ENCODE measurements around the gene ANKUB1. TPM values are rescaled to one million over a fixed set of nuclear protein-coding genes. Genes with fewer than 3 reads are reported as not detected.

ANKUB1 gene
- polyA plus RNA-seq, 2 donors: not detected

DNA sequence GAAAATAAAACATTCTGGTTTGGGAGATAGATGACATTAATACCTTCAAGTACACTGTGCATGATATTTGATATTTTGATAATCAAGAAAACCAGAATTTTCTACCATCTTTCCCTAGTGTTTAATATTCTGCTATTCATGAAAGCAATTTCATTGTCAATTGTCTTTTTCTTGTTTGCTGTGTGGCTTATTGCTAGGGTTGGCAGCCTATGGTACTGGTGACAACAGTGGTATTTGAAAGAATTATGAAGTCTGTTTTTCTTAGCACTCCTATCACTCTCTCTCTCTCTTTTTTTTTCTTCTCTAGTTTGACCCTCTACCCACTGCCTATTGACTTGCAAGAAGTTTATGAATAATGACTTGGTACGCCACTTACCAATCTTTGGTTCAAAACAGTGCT lies 36.0 kb upstream of the ANKUB1 start:
- Histone ChIP-seq H3K36me3 (ENCODE audit: control insufficient read depth in 2 of 2, insufficient read depth in 2 of 2, low read length in 1 of 2) (no peaks in the 10 kb centered on the region), H3K27ac (ENCODE audit: low read depth in 2 of 2, low read length in 1 of 2) (no peak overlapping the region), H3K4me1 (ENCODE audit: control insufficient read depth in 2 of 2, insufficient read depth in 2 of 2, low read length in 1 of 2) (no peaks in the 10 kb centered on the region), H3K9me3 (ENCODE audit: control insufficient read depth in 2 of 2, insufficient read depth in 1 of 2, low read depth in 1 of 2, low read length in 1 of 2) (peaks cover 0 to 6% of the 10 kb centered on the region in 2 donors), H3K27me3 (ENCODE audit: control insufficient read depth in 1 of 2, insufficient read depth in 2 of 2, low read length in 2 of 2) (no peaks in the 10 kb centered on the region), H3K4me3 (ENCODE audit: low read depth in 1 of 2, low read length in 2 of 2) (no peak overlapping the region)
- 80 to 97% methylated on average over 1 of the region's 1 CpG for WGBS, 2 donors

- no peaks in the 10 kb centered on the region for H3K4me1 ChIP-seq (ENCODE audit: control insufficient read depth in 2 of 2, insufficient read depth in 2 of 2, low read length in 1 of 2)
- WGBS, 2 donors: 83 to 97% methylated on average over 3 of the region's 3 CpGs
- H3K27me3 ChIP-seq (ENCODE audit: control insufficient read depth in 1 of 2, insufficient read depth in 2 of 2, low read length in 2 of 2): no peaks in the 10 kb centered on the region
- H3K36me3 ChIP-seq (ENCODE audit: control insufficient read depth in 2 of 2, insufficient read depth in 2 of 2, low read length in 1 of 2): no peaks in the 10 kb centered on the region
- peaks cover 0 to 6% of the 10 kb centered on the region in 2 donors for H3K9me3 ChIP-seq (ENCODE audit: control insufficient read depth in 2 of 2, insufficient read depth in 1 of 2, low read depth in 1 of 2, low read length in 1 of 2)
- no peak overlapping the region for H3K27ac ChIP-seq (ENCODE audit: low read depth in 2 of 2, low read length in 1 of 2)
- H3K4me3 ChIP-seq (ENCODE audit: low read depth in 1 of 2, low read length in 2 of 2): no peak overlapping the region
Measured at GRCh38 chr3:149826636-149827035, 34.3 kb upstream of the ANKUB1 start.

- Histone ChIP-seq H3K27me3 (ENCODE audit: control insufficient read depth in 1 of 2, insufficient read depth in 2 of 2, low read length in 2 of 2) (no peaks in the 10 kb centered on the region), H3K36me3 (ENCODE audit: control insufficient read depth in 2 of 2, insufficient read depth in 2 of 2, low read length in 1 of 2) (no peaks in the 10 kb centered on the region), H3K4me1 (ENCODE audit: control insufficient read depth in 2 of 2, insufficient read depth in 2 of 2, low read length in 1 of 2) (no peaks in the 10 kb centered on the region), H3K27ac (ENCODE audit: low read depth in 2 of 2, low read length in 1 of 2) (no peak overlapping the region), H3K4me3 (ENCODE audit: low read depth in 1 of 2, low read length in 2 of 2) (no peak overlapping the region), H3K9me3 (ENCODE audit: control insufficient read depth in 2 of 2, insufficient read depth in 1 of 2, low read depth in 1 of 2, low read length in 1 of 2) (no peaks in the 10 kb centered on the region)
- WGBS, 2 donors: 55 to 56% methylated on average over 4 of the region's 4 CpGs
Measured at GRCh38 chr3:149820183-149820582, 27.8 kb upstream of the ANKUB1 start.

- Histone ChIP-seq H3K27ac (ENCODE audit: low read depth in 2 of 2, low read length in 1 of 2) (no peak overlapping the region), H3K4me1 (ENCODE audit: control insufficient read depth in 2 of 2, insufficient read depth in 2 of 2, low read length in 1 of 2) (no peaks in the 10 kb centered on the region), H3K36me3 (ENCODE audit: control insufficient read depth in 2 of 2, insufficient read depth in 2 of 2, low read length in 1 of 2) (no peaks in the 10 kb centered on the region), H3K4me3 (ENCODE audit: low read depth in 1 of 2, low read length in 2 of 2) (no peak overlapping the region), H3K27me3 (ENCODE audit: control insufficient read depth in 1 of 2, insufficient read depth in 2 of 2, low read length in 2 of 2) (no peaks in the 10 kb centered on the region), H3K9me3 (ENCODE audit: control insufficient read depth in 2 of 2, insufficient read depth in 1 of 2, low read depth in 1 of 2, low read length in 1 of 2) (no peaks in the 10 kb centered on the region)
- WGBS, 2 donors: 74 to 82% methylated on average over 1 of the region's 1 CpG
Measured at GRCh38 chr3:149819432-149819831, 27.1 kb upstream of the ANKUB1 start.

DNA sequence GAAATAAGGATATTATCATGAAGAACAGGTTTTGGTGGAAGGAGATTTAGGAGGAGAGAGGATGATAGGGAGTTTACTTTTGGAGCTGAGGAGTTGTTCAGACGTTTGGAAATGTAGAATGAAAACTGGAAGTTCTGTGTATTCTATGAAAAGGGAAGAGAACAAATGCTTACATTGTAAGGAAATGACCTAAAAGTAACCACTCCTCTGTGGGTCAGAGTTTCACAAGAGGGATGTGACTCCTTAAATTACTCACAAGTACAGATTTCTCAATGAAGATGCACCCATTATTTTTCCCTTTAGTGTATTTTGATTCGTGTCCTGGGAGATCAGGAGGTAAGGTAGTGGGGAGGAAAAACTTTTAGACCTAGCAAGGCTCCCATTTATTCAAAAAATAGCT lies 24.6 kb upstream of the ANKUB1 start:
- H3K4me1 ChIP-seq (ENCODE audit: control insufficient read depth in 2 of 2, insufficient read depth in 2 of 2, low read length in 1 of 2): no peaks in the 10 kb centered on the region
- H3K27ac ChIP-seq (ENCODE audit: low read depth in 2 of 2, low read length in 1 of 2): no peak overlapping the region
- 42 to 49% methylated on average over 2 of the region's 2 CpGs for WGBS, 2 donors
- no peak overlapping the region for H3K4me3 ChIP-seq (ENCODE audit: low read depth in 1 of 2, low read length in 2 of 2)
- no peaks in the 10 kb centered on the region for H3K27me3 ChIP-seq (ENCODE audit: control insufficient read depth in 1 of 2, insufficient read depth in 2 of 2, low read length in 2 of 2)
- no peaks in the 10 kb centered on the region for H3K36me3 ChIP-seq (ENCODE audit: control insufficient read depth in 2 of 2, insufficient read depth in 2 of 2, low read length in 1 of 2)
- H3K9me3 ChIP-seq (ENCODE audit: control insufficient read depth in 2 of 2, insufficient read depth in 1 of 2, low read depth in 1 of 2, low read length in 1 of 2): no peaks in the 10 kb centered on the region

DNA sequence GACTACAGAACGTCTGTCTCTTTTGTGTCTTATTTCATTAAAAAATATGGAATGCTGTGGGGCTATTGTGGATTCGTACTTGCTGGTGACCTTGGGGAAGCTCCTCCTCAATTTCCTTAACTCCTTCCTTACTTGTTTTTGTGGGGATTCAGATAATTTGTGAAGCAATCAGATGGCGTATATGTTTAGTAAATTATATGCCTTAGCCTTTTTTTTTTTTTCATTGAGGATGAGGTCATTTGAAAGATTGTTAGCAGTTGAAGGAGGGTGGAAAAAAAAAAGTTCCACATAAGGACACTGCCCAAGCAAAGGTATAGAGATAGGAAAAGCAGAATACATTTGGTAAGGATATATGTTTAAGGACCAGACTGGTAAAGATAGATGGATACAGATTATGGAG lies 24.0 kb upstream of the ANKUB1 start:
- 42 to 45% methylated on average over 3 of the region's 3 CpGs for WGBS, 2 donors
- Histone ChIP-seq H3K27ac (ENCODE audit: low read depth in 2 of 2, low read length in 1 of 2) (no peak overlapping the region), H3K4me1 (ENCODE audit: control insufficient read depth in 2 of 2, insufficient read depth in 2 of 2, low read length in 1 of 2) (no peaks in the 10 kb centered on the region), H3K4me3 (ENCODE audit: low read depth in 1 of 2, low read length in 2 of 2) (no peak overlapping the region), H3K36me3 (ENCODE audit: control insufficient read depth in 2 of 2, insufficient read depth in 2 of 2, low read length in 1 of 2) (no peaks in the 10 kb centered on the region), H3K27me3 (ENCODE audit: control insufficient read depth in 1 of 2, insufficient read depth in 2 of 2, low read length in 2 of 2) (no peaks in the 10 kb centered on the region), H3K9me3 (ENCODE audit: control insufficient read depth in 2 of 2, insufficient read depth in 1 of 2, low read depth in 1 of 2, low read length in 1 of 2) (no peaks in the 10 kb centered on the region)

- H3K27me3 ChIP-seq (ENCODE audit: control insufficient read depth in 1 of 2, insufficient read depth in 2 of 2, low read length in 2 of 2): no peaks in the 10 kb centered on the region
- no peaks in the 10 kb centered on the region for H3K4me1 ChIP-seq (ENCODE audit: control insufficient read depth in 2 of 2, insufficient read depth in 2 of 2, low read length in 1 of 2)
- no peak overlapping the region for H3K27ac ChIP-seq (ENCODE audit: low read depth in 2 of 2, low read length in 1 of 2)
- no peaks in the 10 kb centered on the region for H3K9me3 ChIP-seq (ENCODE audit: control insufficient read depth in 2 of 2, insufficient read depth in 1 of 2, low read depth in 1 of 2, low read length in 1 of 2)
- H3K4me3 ChIP-seq (ENCODE audit: low read depth in 1 of 2, low read length in 2 of 2): no peak overlapping the region
- no peaks in the 10 kb centered on the region for H3K36me3 ChIP-seq (ENCODE audit: control insufficient read depth in 2 of 2, insufficient read depth in 2 of 2, low read length in 1 of 2)
- WGBS, 2 donors: 89 to 93% methylated on average over 3 of the region's 3 CpGs
Measured at GRCh38 chr3:149815728-149816127, 23.4 kb upstream of the ANKUB1 start.

DNA sequence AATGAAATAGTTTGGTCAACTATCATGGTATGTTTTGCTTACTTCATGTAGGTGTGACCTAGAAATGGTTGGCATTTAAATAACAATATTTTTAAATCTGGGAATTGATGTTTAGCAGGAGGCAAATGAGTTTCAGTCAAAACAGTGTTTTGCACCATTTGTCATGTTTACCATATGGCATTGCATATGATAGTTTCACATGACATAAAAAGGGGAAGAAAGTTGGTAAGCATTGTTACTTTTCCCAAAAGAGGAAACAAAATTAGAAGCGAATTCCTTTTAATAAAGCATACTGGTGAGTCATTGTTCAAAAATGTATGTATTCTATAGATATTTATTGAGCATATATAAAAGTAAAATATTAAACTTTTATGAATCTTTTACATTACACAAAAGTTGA lies 23.0 kb upstream of the ANKUB1 start:
- WGBS, 2 donors: 62 to 63% methylated on average over 1 of the region's 1 CpG
- H3K27ac ChIP-seq (ENCODE audit: low read depth in 2 of 2, low read length in 1 of 2): no peak overlapping the region
- H3K4me3 ChIP-seq (ENCODE audit: low read depth in 1 of 2, low read length in 2 of 2): no peak overlapping the region
- no peaks in the 10 kb centered on the region for H3K9me3 ChIP-seq (ENCODE audit: control insufficient read depth in 2 of 2, insufficient read depth in 1 of 2, low read depth in 1 of 2, low read length in 1 of 2)
- H3K4me1 ChIP-seq (ENCODE audit: control insufficient read depth in 2 of 2, insufficient read depth in 2 of 2, low read length in 1 of 2): no peaks in the 10 kb centered on the region
- H3K36me3 ChIP-seq (ENCODE audit: control insufficient read depth in 2 of 2, insufficient read depth in 2 of 2, low read length in 1 of 2): no peaks in the 10 kb centered on the region
- H3K27me3 ChIP-seq (ENCODE audit: control insufficient read depth in 1 of 2, insufficient read depth in 2 of 2, low read length in 2 of 2): no peaks in the 10 kb centered on the region

DNA sequence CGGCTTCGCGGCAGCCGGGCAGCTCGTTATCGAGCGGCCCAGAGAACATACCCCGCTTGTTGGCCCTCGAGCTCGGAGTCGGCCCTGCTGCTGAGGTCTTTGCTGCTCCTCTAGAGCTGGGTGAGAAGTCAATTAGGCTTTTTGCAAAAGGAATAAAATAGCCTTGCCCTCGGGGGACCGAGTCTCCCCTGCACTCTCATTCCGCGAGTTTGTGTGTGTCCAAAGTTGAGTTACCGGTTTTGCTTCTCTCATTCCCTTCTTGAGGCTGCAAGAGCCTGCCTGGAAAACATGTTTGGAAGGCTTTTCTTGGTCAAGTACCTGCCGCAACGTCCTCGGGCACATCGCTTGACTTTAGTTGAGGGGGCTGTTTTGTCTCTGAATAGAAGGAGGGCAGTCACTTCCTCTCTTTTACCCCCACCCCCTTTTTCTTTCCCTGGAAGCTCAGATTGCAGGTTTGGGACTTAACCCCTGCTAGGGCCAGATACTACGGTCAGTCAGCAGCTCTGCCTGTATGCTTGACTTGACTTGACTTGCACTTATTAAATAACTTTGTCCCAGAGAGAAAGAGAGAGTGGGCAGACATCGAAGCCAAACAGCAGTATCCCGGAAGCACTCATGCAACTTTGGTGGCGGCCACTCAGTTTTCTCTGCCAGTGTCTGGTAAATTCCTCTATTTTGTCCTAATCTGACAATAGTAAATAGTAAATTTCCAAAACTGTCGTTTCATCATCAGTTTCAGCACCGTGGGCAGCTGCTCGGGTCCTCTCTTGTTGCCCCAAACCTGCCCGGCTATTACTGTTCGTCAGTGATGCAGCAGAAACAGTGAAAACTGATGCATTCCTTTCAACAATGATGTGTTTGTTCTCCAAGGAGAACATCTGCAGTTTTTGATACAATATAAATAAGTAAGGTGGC lies 21.3 kb upstream of the ANKUB1 start:
- H3K4me1 ChIP-seq (ENCODE audit: control insufficient read depth in 2 of 2, insufficient read depth in 2 of 2, low read length in 1 of 2): no peaks in the 10 kb centered on the region
- 0% methylated on average over 29 of the region's 29 CpGs for WGBS, 2 donors

More for the DNA sequence above, 21.3 kb upstream of the ANKUB1 start:
- H3K9me3 ChIP-seq (ENCODE audit: control insufficient read depth in 2 of 2, insufficient read depth in 1 of 2, low read depth in 1 of 2, low read length in 1 of 2): no peaks in the 10 kb centered on the region
- no peaks in the 10 kb centered on the region for H3K36me3 ChIP-seq (ENCODE audit: control insufficient read depth in 2 of 2, insufficient read depth in 2 of 2, low read length in 1 of 2)
- H3K27me3 ChIP-seq (ENCODE audit: control insufficient read depth in 1 of 2, insufficient read depth in 2 of 2, low read length in 2 of 2): no peaks in the 10 kb centered on the region
- peak overlapping the region; percentile 99 to 100 for H3K27ac ChIP-seq (ENCODE audit: low read depth in 2 of 2, low read length in 1 of 2)
- peak overlapping the region; percentile 83 to 87 for H3K4me3 ChIP-seq (ENCODE audit: low read depth in 1 of 2, low read length in 2 of 2)

Data from esophagus (tissue), 2 donors.